GM18499 (cell line): ENCODE measurements around the gene WDR26.

Experiments
- ATAC-seq: cut with Tn5 transposase; IDR thresholded peaks from one replicate; pipeline ENCODE4 v1.9.1; 2021; ENCODE audit warnings: moderate number of reproducible peaks; ENCODE audit not compliant: insufficient read depth, unreplicated experiment

Gene WDR26

DNA sequence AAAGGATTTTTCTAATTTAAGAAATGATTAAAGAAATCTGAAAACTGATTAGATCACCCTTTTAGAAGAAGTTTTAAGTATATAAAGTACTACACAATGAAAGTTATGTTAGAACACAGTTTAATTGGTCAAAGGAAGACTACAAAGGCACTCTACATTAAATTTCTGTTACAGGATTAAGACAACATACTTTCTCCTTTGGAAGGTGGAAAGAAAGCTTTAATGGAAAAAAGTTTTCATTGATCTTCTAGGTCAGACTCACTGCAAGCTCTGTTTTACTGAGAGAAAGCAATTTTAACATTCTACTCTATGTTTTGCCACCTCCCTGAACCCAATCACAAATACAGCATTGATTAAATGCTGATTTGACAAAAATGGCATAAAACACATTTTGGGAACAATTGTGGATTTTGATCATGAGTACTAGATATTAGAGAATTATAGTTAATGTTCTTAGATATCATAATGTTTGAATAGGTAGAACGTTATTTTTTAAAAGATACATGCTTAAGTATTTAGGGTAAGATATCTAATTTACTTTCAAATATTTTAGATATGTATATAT lies 32.0 kb downstream of the WDR26 start:
- no peak for ATAC-seq

DNA sequence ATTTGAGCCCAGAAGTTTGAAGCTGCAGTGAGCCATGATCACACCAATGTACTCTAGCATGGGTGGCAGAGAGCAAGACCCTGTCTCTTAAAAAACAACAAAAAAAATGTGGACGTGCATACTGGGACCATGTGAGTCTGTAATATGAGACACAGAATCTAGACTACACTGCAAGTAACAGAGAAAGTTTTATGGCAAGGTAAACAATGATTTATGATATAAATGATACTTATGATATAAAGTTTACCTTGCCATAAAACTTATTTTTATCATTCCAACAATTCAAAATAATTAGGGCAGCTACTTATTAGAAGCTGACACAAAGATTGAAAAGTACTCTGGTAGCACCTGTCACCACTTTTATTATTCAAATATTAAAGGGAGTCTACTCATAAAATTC lies 34.7 kb downstream of the WDR26 start:
- no peak for ATAC-seq

DNA sequence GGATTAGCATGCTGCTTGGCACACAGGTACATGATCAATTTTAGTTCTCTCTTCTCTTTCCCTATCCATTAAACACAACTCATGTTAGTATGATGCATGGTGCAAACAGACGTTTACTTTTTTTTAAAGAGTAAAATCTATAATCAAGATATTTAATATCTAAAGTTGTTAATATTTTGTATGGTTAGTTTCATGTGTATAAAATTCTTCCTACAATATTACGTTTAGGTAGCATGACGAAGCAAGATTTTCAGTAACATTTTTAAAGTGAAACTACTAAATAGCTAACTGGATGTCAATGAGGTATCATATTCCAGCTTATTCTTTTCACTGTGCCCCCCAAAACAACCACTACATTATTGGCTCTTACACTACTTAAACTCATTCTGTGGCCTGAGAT lies 41.3 kb downstream of the WDR26 start:
- ATAC-seq: no peak

DNA sequence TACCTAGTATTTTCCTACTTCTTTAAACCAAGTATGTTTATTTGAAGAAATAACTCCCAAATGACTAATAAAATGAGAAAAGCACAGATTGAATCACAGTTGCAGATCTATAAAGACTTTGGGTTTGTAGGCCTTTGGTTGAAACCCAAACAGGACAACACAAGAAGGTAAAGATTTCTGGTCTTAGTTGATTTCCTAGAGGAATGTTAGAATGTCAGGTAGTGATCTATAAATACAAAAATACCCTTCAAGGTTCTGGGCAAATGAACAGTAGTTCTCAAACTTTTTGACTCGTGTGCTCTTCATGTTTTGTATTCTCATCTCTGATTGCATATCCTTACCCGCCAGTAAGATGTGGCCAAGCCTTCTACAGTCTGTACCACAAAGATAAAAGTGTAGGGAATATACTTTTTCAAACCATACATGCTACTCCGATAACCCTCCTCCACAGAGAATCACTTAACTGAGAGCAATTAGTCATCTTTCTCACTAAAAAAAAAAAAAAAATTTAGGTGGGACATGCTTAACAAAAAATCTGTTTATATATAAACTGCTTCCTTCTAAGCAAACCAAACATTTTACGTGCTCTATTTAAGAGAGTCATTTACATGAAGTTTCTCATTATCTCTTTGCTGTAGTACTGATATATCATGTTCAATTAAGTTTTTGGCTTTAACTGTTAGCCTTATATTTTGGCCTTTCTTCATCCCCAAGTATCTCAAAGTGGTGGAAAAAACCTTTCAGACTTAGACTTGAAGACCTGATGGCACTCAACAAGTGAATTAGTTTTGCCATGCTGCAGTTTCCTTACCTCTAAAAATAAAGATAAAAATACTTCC lies 42.0 kb downstream of the WDR26 start:
- ATAC-seq: no peak

DNA sequence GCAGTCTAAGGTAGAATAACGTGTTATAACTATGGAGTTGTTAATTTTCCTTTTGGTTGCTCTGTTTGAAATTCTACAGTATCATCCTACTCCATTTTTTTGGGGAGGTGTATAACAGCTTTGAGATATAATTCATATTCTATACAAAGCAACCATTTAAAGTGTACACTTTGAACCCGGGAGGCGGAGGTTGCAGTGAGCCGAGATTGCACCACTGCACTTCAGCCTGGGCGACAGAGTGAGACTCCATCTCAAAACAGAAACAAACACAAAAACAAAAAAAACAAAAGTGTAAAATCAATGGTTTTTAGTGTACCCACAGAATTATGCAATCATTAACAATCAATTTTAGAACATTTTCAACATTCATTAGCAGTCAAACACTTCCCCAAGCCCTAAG lies 44.1 kb downstream of the WDR26 start:
- no peak for ATAC-seq

DNA sequence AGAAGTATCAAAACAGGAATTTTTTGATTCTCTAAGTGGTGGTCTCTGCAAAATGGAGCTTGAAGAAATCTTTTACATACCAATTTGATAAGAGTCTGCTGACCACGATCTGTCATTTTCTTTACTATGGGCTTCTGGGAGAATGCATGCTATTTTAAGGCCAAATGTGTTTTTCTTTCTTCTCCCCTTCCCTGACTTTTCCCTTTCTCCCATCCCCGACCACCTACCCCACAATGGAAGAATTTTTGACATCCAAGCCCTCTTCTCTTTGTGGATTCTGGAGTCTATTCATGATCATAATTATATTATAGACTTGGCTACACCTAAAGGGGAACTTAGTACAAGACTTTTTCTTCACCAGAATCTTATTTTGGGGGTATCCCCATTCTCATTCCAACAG lies 46.7 kb downstream of the WDR26 start:
- ATAC-seq: no peak

DNA sequence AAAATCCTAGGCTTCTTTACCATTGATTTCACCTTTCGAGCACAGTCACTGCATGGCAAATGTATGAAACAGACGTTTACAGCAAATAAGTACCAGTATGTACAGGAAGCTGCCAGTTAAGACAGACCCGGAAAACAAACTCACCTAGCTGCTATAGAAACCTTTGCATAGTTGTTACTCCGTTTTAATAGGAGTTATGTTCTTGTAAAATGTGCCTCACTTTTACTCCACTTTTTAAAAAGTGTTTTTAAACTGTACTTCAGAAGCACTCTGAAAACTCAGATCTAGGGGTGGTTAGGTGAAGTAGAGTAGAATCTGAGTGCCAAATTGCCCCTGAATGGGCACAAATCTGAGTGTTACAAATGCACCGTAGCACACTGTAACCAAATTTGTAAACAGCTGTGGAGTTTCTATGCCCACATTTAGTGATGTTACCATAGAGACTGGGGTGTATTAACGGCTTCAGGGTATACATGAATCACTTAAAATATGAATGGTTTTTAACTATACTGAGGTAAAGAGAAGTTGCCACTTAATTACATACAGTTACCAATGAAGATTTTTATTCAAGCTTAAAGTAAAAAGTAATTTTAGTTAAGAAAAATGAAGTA lies 47.2 kb downstream of the WDR26 start:
- no peak for ATAC-seq

DNA sequence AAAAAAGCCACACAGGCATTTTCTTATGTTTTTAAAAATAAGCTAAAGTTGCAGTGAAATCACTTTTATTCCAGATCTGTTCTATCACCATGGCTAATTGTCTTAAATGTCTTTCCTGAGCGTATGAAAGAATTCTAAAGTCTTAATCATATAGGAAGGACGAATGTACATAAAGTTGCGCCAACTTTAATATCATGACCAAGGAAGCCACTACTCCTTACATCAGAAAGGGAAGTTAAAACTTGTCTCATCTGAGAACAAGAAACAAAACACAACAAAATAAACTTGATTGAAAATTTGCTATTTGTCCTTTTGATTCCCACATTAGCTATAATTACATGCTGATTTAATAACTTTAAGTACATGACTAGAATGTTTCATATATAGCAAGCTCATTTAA lies 51.4 kb downstream of the WDR26 start:
- no peak for ATAC-seq

DNA sequence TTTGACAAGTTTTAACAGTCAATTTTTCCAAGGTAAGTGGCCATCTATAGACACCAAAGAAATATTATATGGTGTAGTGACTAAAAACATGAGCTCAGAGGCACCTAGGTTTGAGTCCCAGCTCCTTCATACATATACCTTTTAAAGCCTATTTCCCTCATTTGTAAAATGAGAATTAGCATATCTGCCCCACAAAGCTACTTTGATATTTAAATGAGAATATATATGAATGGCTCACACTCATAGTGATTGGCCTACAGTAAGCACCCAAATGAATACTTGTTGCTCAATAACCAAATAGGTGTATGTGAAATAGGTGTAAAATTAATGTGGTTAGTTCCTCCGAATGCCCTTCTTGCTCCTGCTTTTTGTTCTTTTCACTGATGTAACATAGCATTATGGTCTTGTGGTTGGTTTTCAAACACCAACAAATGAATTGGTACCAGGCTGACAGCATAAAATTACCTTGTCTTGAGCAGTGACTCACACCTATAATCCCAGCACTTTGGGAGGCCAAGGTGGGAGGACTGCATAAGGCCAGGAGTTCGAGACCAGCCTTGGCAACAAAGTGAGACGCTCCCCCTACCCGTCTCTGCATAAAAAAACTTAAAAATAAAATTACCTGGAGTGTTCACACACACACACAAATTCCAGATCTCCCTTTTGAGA lies 52.6 kb downstream of the WDR26 start:
- ATAC-seq: no peak

DNA sequence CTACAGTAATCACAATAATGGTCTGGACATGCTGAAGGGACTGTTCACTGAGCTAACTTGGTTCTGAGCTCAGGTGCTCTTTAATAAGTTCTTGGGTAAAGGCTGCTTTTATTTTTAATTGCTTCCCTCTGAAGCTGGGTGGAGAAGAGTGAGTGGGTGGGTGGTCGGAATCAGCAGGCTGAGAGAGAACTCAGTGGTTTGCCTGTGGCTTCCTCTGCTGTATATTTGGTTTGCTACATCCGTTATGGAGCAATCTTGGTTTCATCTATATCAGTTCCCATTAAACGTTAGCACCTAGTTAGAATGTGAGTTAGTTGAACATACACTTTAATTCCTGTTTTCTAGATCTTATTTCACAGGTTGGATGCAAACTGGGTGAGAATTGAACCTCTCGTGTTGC lies 54.6 kb downstream of the WDR26 start:
- peak; percentile 45 for ATAC-seq

DNA sequence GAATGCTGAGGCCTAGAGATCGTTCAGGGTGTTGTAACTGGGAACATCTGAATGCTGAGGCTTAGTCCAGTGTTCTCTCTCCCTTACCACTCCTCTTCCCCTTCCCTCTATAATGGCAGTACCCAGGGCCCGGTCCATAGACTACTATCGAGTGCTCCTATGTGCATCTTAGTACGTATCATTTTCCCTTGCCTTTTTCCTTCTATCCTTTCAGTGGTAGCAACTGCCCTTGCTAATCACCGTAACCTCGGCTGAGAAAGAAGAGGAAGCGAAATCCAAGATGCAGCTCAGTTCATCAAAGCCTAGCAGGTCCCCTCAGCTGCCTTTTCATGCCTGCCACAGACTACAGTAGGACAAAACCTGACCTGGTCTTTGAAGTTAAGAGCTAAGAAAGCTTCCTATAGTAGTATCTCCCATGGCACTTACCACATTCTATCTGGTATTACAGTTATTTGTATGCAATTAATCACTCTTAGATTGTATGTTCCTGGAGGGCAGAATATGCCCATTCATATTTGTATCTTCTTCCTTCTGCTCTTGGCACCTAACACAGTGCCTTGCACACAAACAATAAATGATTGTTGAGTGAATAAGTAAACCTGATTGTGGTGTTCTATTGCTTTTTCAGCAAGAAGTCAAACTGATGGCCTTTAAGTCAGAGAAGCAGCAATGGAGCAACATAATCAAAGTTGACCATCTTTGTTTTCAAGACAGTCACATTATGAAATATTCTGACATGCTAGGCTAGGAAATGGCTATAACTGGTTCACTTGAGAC lies 55.6 kb downstream of the WDR26 start:
- ATAC-seq: no peak

DNA sequence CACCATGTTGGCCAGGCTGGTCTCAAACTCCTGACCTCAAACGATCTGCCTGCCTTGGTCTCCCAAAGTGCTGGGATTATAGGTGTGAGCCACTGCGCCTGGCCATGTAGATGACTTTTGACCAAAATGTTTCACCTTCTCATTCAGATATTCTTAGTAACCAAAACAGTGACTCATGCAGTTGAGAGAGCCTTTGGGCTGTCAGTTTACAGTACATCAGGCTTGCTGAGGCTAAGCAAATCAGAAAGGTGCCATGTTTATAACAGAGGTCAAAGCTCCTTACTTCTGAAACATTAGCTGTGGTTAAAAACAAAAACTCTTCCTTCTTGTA lies 57.0 kb downstream of the WDR26 start:
- peak; percentile 57 for ATAC-seq

DNA sequence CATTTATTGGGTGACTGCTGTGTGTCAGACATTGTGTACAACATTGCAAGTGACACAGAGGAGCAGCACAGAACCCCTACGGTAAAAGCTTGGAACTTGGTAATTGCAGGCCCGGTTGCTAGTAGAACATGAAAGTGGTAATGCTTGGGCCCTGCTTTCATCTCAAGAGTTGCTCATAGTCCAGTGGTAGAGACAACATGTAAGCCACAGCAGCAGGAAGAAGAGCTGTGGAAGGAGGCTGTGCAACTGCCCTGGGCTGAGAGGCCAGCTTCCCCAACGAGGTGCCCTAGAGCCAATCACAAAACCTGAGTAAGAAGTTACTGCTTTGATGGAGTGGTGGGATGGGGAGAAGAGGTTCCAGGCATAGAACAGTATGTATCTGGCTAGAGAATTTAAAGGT lies 59.5 kb downstream of the WDR26 start:
- no peak for ATAC-seq

DNA sequence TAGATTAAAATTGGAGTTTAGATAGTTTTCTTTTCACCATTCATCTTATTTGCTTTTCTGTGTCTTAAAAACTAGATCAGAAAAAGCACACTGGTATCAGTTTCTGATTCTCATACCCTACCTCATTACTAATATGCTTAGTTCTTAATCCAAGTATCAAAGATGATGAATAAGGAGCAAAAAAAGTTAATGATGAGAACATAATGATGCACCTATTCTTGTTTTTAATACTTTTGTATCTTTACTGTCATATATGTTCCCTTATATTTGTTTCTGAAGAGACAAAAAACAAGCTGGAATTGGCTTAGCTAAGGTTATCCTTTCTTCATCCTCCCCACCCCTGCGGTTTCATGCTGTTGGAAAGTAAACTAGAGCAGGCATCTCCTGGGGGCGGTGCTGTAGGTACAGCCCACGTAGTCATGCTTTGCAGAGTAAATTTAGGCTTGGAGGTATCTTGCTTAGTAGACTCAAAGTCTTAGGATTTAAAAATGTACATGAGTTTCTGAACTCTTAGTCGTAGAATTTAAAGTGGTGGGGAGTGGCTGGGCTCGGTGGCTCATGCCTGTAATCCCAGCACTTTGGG lies 61.5 kb downstream of the WDR26 start:
- ATAC-seq: no peak

DNA sequence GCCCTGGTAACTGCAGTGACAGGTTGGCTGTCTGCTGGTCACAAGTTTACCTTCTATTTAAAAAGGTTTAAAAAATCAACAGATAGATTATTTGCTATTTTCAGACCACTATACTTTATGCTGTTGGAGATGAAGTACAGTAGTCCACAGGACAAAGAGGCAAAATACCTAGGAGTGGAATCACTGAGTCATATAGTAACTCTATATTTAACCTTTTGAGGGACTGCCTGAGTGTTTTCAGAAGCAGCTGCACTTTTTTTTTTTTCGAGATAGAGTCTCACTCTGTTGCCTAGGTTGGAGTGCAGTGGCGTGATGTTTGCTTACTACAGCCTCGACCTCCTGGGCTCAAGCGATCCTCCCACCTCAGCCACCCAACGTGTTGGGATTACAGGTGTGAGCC lies 66.2 kb downstream of the WDR26 start:
- ATAC-seq: peak; percentile 96

DNA sequence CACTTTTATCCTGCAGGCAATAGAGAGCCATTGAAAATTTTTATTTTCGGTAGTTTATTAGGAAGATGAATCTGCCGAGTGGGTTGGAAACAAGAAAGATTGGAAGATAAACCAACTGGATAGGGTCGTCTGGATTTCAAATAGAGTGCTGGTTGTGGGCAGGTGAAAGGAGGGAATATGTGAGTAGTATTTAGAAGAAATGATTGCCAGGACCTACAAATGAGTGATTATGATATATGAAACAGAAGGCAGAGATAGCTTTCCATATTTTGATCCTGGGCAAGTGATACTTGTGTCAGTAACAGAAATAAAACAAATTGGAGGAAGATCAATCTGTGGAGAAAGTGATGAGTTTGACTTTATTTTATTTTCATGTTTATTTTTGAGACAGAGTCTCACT lies 75.4 kb downstream of the WDR26 start:
- ATAC-seq: no peak

DNA sequence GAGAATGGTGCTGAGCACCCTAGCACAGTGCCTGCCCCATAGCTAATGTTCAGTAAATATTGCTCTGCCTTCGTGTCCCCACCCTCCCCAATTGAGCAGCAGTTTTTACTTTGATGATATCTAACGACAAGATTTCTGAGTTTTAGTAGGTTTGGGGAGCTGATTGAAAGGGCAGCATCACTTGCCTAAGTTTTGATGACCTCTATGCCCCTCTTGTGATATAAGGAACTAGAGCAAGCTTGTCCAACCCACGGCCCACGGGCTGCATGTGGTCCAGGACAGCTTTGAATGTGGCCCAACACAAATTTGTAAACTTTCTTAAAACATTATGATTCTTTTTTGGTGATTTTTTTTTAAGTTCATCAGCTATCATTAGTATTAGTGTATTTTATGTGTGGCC lies 76.4 kb downstream of the WDR26 start:
- ATAC-seq: no peak

DNA sequence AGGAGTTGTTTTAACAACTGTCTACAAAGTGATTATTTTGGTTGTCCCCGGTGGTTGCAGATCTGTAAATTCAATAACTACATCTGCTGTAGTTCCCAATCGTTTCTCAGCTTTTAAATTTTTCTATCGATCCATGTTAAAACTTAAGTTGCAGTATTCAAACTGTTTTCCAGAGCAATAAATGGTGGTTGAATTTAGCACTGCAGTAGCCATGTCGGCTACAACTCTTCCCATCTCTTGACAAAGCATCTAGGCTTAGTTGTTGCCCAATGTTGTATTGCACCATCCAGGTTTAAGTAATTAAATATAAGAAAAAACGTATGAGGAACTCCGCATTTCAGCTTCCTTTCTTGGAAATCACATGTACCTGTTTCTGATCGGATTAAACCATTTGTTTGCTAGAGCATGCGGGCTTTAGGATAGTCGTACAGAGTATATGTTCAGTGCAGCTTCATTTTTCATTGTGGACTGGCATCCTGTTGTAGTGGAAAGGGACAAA lies 76.9 kb downstream of the WDR26 start:
- no peak for ATAC-seq

DNA sequence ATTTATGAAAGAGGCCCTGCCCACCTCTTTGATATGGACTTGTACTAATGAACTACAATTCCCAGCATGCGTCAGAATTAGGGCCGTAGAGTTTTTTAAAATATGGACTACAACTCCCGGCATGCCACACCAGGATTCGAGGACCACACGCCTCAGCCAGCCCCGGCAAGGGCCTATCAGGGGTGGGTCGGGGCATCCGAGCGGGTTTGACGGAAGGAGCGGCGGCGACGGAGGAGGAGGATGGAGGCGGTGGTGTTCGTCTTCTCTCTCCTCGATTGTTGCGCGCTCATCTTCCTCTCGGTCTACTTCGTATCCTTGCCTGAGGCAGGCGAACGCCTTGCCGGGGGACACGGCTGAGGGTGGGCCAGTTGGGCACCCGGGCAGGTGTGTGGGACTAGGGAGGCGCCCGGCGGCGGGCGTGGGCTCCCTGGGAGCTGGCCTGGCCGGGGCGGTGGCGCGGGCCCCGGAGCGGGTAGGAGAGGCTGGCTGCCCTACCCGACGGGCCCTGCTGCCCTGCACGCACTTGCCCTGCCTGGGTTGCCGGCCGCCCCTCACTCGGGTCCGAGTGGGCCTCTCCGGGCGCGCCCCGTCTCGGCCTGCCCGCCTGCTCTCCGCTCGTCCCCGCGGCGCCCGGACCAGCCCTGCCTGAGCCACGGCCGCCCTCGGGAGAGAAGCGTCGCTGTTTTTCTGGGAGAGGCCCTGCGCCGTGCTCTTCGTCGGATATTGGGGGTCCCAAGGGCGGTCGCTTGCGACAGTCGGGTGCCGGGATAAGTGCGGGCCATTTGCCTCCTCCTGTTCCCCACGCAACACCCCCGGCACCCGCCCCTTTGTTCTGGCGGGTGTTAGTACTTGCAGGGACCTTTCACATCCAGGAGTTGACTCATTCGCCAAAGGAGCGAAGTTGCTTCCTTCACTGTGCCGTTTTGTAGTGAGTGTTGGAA lies 77.6 kb downstream of the WDR26 start, which contains the start of gene CNIH4:
Gene CNIH4 (plus strand): TSS at position 195 of the 941 bp plus-strand sequence. CDS start 46 bp downstream, at position 241.
- ATAC-seq: peak; percentile 93
